Ecto neural progenitor cell (in vitro differentiated cells): ENCODE data around the gene HOXC10.

Experiments used
- DNase-seq: peaks from one replicate; pipeline ENCODE4 v3.0.0-alpha.2; 2018; ENCODE audit warnings: low spot score

HOXC10 gene

DNA sequence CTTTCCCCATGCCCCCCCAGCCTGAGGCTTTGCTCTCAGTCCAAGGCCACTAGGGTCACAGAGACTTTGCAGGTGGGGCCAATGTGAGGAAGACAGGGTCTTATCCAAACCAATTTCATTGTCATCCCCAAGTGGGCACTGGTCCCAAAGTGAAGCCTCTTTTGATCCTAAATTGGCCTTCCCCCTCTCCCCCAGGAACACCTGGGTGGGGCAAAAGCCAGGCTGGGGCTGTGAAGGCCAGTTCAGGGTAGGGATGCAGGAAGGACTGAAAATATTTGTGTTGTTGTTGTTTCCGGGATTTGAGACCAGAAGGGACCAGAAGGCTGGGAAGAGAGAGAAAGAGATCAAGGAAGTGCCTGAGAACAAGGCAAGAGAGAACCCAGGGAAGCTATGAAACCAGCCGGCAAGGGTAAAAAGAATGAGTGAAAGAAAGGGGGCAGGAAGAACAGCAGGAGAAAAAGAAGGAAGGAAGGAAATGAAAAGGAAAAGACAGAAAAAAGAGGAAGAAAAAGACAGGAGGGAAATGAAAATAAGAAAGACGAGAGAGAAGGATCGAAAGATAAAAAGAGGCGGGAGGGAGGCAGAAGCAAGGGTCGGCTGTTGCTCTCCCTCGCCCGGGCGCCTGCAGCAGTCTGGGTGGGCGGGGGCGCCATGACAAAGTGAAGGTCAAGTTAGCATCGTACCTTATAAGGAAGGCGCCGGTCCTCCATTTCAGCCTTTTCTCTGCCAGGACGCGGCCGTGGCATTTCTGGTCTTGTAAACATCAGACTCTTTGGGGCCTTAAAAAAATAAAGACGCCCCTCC is 19.5 kb upstream of the HOXC10 start:
- DNase-seq = no peak

DNA sequence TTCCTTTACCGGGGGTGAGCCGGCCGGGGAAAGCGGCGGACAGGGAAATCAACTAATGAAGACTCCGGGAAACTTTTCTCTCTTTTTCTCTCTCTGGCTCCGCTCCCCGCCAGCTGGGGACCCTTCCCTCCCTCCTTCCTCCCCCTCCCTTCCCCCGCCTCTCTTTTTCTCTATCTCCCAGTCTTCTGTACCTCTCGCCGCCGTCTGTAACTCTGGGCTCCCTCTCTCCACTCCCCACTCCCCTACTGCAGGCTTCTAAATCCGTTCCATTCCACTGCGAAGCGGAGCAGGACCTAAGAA is 18.9 kb upstream of the HOXC10 start:
- DNase-seq = no peak

DNA sequence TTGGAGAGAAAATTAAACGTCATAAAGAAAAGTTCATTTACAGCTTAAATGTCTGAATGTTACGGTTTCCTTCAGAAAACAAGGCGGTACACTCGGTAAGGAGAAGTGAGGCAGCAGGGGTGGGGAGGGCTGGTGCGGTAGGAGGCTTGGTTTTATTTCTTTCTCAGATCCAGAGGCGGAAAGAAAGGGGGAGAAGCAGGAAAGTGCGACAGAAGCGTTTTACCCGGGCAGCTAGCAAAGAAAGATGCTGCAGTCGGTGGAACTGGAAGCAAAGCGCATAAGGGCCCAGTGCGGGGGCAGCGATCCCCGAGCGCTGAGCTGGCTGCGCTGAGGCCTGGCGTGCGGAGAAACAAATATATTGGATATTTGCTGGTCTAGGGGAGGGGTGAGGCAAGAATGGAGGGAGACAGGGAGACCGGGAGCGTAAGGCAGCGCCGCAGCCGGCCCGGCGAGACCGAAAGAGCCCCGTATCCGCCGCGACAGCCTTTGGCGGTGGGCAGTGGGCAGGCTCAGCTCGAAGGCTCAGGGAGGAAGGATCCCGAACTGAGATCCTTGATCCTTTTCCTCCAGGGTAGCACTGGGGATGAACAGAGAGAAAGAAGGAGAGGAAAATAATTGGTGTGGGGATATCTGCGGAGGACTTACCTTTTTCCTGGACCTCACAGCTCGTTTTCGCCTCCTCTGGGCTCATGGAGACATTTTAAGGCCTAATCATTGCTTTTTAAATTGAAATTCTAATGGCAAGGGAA is 18.4 kb upstream of the HOXC10 start:
- DNase-seq = no peak

DNA sequence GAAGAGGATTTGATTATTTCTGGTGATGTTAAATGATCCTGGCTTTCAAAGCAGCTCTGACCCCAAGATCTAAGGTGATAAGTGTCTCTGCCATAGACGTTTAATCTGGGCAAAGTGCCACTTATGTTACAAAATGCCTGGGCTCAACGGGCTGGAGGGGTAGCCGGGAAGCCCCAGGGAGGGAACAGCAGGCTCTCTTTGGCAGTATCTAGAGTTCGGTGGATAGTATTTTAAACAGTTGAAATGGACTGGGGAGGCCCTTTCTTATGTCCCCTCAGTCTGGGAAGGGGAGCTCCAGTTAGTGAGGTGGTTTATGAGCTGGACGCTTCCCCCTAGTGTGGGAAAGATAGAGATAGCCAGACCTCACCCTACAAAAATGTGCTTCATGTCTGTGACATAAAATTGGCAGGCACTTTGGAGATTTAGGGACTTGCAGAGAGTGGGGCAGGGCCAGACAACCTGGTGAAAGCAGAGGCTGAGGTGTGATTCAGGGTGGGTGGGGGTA is 17.5 kb upstream of the HOXC10 start:
- no peak for DNase-seq

DNA sequence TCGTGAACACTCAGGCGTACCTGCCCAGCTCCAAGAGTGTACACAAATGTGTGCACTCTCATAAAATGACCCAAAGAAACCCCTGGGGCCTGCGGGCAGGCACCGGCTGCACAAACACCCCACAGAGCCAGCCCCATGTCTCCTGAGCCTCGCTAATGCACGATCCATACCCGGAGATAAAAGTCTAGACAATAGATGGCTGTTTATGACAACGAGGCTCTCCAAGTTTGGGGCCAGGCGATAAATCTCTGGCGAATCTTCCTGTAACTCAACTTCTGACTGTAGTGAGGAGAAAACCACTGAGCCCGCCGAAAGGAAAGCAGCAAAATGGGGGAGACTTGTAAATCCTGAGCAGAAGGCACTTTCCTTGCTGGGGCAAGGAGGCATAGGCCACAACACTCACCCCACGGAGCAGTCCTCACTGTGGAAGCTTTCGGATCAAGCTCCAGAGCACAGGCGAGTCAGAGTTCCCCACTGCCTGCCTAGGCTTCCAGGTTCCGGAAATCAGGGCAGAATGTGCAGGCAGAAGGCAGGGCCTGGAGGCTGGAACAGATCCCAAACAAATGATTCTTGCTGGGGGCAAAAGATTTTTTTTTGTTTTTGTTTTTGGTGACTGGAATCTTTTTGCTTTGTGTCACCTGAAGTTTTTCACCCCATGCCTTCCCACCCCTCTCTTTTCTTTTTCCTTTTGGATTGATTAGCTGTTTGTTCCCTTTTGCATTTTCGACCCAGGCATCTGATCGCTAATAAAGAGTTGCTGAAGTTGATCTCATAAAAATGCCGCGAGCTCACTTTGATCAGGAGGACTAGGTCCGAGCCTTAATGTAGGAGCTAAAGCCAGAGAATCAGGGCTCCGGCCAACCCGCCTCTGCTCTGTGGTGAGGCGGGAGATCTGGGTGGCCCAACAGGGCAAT is 16.5 kb upstream of the HOXC10 start:
- no peak for DNase-seq

DNA sequence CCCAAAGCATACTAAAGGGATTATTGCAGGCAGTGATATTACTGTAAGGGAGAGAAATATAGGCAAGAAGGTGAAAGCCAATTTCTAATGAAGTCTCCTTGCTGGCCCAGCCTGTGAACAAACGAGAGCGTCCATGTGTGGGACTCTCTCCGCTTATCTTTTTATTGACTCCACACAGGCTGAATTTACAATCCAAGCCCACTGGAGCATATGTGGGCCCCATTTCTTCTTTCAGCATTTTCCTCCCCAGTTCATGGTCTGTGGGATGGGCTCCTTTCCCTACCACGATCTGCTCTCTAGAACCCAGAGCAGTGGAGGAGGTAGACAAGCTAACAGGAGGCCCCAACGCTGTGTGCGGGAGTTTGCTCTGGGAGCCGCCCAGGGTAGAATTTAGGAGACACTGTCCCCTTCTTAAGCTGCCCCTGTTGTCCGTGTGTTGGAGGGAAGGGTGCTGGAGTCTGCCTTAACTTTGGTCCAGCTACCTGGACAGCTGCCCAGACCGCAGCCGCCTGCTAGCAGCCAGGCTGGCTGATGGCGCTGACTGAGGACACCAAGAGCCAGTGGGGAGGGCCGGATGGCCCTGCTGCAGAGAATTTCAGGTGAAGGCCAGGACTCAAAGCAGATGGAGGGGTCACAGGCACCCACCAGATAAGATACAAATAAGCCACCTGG is 15.2 kb upstream of the HOXC10 start:
- DNase-seq = no peak

DNA sequence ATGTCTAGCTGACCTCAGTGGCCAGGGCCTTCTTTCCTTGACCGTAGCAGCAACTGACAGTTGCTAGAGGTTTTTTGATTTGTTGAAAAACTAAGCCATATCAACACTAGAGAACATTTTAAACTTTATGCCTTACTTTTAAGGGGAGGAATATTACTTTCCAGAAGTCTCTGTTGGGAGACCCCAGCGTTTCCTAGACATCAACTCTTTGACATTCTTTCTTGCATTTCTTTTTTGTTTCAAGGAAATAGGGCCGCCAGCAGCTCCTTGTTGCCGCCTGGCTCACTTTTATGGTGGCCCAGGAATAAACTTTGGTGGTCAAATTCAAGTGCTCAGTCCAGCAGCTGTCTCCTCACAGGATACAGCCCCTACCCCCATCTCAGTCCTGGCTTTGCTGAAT is 14.5 kb upstream of the HOXC10 start:
- DNase-seq = no peak

DNA sequence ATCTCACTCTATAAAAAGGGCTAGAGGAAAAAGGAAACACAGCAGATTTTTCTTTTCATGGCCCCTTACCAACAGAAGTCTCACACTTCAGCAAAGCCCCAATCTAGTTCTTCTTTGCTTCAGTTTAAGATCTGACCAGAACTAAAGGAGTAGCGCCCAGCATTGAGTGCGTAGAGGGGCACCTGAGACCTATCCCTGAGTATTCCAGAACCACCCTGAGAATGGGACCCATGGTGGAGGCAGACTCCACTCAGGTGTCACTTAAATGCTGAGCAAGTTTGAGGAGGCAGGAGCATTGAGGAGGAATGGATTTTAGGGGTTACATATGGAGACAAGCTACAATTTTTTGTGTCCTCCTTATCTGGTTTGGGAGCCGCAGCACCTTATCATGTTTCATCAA is 13.8 kb upstream of the HOXC10 start:
- no peak for DNase-seq

DNA sequence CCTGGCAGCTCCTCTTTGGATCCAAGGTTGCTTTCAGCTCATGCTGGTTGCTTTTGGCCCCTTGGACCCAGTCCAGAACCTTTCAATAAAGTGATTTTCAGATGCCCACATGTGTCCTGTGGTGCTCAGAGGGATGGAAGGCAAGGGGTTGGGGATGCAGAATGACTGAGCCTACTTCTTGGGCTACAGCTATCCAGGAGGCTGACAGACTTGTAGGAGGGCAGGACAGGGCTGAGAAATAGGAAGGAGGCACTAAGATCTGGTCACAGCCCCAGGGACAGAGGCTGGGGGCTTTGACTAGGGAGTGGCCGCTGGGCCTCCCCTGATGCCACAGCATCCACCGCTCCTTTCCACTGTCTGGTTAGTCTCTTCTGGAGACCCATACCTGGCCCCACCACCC is 13.3 kb upstream of the HOXC10 start:
- no peak for DNase-seq

DNA sequence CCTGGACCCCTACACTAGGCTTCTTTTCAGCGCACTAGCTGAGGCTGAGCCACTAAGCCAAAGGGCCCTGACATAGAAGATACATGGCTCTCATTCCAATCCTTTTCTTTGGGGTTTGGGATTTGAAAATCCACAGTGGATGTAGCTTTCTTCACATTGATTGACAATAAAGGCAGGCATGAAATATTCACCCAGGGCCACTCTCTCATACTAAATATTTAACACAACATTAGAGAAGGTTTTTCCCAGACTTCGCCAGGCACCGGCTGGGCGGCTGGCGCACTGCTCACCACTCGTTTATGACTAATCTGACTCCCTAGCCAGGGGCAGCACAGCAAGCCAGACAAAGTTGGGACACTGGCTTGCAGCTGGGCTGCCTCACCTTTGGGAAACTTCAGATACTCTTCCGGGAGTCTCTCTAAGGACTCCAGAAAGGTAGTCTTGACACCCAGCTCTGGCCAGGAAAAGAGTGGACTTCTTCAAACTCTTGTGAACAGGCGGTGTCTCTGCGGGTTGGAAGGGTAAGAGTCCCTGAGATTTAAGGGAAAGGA is 12.7 kb upstream of the HOXC10 start:
- no peak for DNase-seq

DNA sequence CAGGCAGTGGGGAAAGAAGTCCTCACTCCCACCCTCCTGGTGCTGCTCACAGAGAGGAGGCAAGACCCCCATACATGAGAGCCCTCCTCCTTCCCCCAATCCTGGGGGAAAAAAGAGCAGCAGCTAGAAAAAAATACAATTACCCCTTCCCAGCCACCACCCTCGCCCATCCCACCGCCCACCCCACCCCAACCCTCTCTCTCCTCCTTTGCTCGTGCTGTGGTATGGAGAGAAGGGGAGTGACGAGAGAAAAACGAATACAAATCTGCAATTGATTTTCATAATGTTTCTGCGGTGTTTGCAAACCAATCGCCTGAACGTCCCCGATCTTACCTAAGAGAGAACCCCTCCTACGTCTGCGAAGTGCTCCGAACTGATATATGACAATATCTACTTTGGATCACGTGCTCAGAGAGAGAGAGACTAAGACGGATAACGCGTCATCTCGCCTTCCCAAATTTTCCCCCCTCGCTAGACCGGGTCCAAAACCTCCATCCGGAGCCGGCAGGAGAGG is 12.2 kb upstream of the HOXC10 start, which contains the start of gene HOXC11:
HOXC11 (plus strand) TSS at position 405 of the 514 bp plus-strand sequence. CDS start 116 bp downstream, outside the sequence.
- no peak for DNase-seq

DNA sequence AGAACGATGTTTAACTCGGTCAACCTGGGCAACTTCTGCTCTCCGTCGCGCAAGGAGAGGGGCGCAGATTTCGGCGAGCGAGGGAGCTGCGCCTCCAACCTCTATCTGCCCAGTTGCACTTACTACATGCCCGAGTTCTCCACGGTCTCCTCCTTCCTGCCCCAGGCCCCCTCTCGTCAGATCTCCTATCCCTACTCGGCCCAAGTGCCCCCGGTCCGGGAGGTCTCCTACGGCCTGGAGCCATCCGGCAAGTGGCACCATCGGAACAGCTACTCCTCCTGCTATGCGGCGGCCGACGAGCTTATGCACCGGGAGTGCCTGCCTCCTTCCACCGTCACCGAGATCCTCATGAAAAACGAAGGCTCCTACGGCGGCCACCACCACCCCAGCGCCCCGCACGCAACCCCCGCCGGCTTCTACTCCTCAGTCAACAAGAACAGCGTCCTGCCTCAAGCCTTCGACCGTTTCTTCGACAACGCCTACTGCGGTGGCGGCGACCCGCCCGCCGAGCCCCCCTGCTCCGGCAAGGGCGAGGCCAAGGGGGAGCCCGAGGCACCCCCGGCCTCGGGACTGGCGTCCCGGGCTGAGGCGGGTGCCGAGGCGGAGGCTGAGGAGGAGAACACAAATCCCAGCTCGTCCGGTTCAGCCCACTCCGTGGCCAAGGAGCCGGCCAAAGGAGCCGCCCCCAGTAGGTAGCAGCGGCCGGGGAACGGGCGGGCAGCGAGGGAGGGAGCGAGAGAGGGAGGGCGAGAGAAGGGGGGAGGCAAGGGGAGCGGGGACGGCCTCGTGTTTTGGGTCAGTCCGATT is 11.5 kb upstream of the HOXC10 start:
- DNase-seq = no peak

DNA sequence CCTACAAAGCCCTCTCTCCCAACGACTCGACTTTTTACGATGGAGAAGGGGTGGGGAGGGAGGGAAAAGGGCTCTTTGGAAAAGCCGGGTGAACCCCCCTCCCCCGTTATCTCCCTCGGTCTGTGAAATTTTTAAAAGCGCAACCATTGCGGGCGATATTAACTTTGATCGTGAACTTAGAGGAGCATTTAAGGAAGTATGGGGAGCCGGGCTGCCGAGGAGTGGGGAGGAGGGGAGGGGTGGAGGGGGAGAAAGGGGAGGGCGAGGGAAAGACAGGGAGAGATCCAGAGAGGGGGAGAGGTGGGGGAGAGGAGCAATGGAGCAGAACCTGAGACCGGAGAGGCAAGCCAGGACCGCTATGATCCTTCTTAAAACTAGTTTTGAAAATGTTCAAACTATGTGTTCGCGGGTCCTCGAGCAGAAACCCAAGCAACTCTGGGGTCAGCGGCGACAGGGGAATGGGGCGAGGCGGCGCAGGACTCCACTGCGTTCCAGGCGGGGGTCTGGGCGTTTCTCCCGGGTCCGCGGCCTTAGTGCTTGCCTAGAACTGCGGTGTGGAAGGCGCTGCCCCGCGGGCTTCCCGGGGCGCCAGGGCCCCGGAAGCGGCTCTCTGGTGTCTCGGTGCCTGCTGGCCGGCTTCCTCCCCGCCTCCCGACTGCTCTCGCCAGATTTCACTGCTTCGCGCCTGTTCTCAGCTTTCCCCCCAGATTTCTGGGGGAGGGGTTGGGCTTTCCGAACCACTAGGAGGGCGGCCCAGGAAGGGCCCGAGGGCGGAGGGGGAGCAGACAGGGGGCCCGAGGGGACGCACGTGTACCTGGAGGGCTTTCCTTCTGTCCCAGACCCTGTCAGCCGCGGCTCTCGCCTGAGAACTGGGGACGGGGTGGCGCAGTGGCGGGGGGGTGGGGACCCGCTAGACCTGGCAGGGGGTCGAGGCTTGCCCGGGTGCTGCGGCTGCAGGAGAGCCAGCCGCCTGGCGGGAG is 10.6 kb upstream of the HOXC10 start, which contains the start of gene HOTAIR:
HOTAIR (minus strand) TSS at position 871 of the 980 bp plus-strand sequence.
- no peak for DNase-seq

DNA sequence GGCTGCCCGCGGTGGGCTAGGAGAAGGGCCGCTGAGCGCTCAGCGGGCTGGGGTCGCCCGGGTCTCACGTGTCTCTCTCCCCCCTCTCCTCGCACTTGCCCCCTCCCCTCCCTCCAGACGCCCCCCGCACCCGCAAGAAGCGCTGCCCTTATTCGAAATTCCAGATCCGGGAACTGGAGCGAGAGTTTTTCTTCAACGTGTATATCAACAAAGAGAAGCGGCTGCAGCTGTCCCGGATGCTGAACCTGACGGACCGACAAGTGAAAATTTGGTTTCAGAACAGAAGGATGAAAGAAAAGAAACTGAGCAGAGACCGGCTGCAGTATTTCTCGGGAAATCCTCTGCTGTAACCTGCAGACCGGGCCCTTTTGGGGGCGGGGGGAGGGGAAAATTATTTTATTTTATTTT is 9.9 kb upstream of the HOXC10 start:
- DNase-seq = no peak

DNA sequence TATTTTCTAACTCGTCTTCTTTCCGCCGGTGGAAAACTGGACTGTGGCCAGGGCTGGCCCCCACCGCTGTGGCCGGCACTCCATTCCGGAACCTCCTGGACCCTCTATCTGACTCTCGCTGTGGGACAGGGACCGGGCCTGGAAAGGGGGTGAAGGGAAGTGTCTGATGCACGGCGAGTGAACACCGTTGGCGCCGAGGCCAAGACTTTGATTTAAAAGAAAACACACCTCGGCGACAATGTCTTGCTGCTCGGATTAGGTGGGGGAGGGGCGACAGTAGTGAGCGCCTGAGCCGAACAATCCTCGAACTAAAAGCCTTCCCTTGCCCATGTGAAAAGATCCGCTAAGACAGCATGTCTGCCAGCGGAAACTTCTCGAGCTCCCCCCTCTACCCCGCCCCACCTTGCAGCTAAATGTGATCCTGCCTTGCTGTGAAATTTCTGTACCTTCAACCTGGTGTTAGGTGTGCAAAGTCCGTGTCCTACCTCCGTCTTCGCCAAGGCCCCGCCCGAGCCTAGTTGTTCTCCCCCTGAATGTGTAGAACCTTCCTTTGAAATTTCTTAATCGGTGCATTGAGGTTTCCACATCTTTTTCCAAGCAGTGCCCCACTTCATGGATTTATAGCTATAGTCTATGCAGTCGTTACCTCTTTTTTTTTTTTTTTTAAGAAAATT is 9.3 kb upstream of the HOXC10 start:
- DNase-seq = no peak

DNA sequence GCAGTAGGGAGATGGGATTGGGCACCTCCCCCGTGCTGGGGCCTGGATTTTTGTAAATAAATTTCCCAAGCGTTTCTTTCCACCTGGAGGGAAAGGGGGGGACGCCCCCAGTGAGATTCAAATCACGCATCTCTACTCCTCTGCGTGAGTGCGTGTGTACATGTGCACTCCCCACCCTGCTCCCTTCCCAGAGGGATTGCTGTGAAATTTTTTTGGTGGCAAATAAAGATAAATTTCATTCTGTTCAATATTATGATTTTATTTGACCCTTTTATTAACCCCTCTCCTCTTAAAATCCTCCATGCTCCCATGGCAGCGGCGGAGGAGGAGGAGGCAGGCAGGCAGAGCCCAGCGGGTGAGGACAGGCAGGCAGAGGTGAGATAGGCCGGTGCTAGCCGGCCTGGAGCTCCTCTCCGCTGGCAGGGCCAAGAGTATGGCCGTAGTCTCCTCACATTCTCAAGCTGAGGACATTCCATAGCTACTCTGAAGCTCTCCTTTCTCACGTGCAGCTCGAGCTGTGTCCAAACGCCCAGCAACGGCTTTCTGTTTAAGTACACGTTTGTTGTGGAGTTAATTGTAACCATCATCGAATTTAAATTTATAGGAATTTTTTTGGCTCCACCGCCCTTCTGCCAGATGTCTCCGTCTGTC is 8.6 kb upstream of the HOXC10 start:
- no peak for DNase-seq

DNA sequence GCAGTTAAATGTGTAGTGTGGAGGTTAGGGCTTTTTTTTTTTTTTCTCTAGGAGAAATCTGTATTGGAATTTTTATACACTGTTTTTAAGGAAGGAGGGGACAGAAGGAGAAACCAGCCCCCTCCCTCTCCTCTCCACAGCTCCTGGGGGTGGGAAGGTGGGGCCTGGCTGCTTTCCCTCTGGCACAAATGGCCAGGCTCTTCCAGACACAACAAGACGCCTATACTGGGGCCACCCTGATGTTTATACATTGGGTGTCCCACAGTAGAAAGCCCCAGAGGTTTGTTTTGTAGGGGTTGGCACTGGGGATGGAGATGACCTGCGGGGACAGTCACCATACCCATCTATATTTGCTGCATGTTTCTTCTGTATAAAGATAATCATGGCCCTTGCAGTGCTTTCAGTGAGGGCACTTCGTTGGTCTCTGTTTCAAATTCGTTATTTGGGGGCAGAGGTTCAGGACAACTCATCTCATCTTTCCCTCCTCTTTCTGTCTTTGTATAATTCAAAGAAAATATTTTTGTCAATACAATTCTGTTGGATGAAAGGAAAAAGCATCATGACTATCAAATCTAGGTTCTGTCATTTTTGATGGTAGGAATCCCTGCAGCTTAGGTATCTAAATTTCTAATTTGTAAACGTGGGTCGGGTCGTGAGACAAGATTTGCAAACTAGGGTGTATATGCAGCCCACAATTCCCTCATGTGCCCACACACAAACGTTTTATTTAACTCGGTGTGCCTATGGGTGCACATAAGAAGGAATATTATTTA is 7.9 kb upstream of the HOXC10 start:
- no peak for DNase-seq
